Skin of body (tissue), 2 donors: Measurements from ENCODE around the gene TBC1D32. TPM values are rescaled to one million over a fixed set of nuclear protein-coding genes. Genes with fewer than 3 reads are reported as not detected.
"Not testable (repeated sequence)": the region's sequence is repeated elsewhere in the genome, so short reads cannot be mapped to it uniquely, and the experiment has no call there.

Experiments
- DNase-seq: peaks from one replicate; lab custom pipeline; 2025; lab: John Stamatoyannopoulos, UW
- total RNA-seq: library from RNA; depleted of rRNA; stranded (reverse); fragments of >200 nt; gene quantifications from one replicate; pipeline ENCODE4 v1.2.3, GENCODE V29; 2014

The TBC1D32 gene
- total RNA-seq, 1 donor from 2014 or later = 37.8 TPM

- no peak for DNase-seq
These were observed 198.9 kb downstream of the TBC1D32 start for GRCh38 chr6:121135425-121135824.

- no peak for DNase-seq
These were observed 199.4 kb downstream of the TBC1D32 start for GRCh38 chr6:121134922-121135321.

- DNase-seq = no peak
These were observed 209.7 kb downstream of the TBC1D32 start for GRCh38 chr6:121124600-121124999.

GRCh38 chr6:121112356-121112755 lies 221.9 kb downstream of the TBC1D32 start:
- DNase-seq = no peak

GRCh38 chr6:121110733-121111132 lies 223.5 kb downstream of the TBC1D32 start:
- no peak for DNase-seq

- no peak for DNase-seq
These were observed 227.3 kb downstream of the TBC1D32 start for GRCh38 chr6:121106962-121107361.

- no peak for DNase-seq
These were observed 228.8 kb downstream of the TBC1D32 start for GRCh38 chr6:121105461-121105860.

- DNase-seq = no peak
These were observed 240.4 kb downstream of the TBC1D32 start for GRCh38 chr6:121093928-121094327.

- no peak for DNase-seq
These were observed 243.8 kb downstream of the TBC1D32 start for GRCh38 chr6:121090492-121090891.

GRCh38 chr6:121086876-121087275 lies 247.4 kb downstream of the TBC1D32 start:
- DNase-seq = no peak

GRCh38 chr6:121076119-121076518 lies 258.2 kb downstream of the TBC1D32 start:
- no peak for DNase-seq

- DNase-seq = not testable (repeated sequence)
These were observed 265.5 kb downstream of the TBC1D32 start for GRCh38 chr6:121068749-121069148.

- DNase-seq = no peak
These were observed 266.9 kb downstream of the TBC1D32 start for GRCh38 chr6:121067381-121067780.

- DNase-seq = no peak
These were observed 269.9 kb downstream of the TBC1D32 start for GRCh38 chr6:121064345-121064744.

- DNase-seq = no peak
These were observed 278.6 kb downstream of the TBC1D32 start for GRCh38 chr6:121055572-121056163.

- DNase-seq = not testable (repeated sequence)
These were observed 285.7 kb downstream of the TBC1D32 start for GRCh38 chr6:121048593-121048992.

- not testable (repeated sequence) for DNase-seq
These were observed 289.4 kb downstream of the TBC1D32 start for GRCh38 chr6:121044905-121045304.

- DNase-seq = not testable (repeated sequence)
These were observed 290.6 kb downstream of the TBC1D32 start for GRCh38 chr6:121043706-121044105.

- DNase-seq = not testable (repeated sequence)
These were observed 291.1 kb downstream of the TBC1D32 start for GRCh38 chr6:121043211-121043610.

- DNase-seq = no peak
These were observed 291.5 kb downstream of the TBC1D32 start for GRCh38 chr6:121042766-121043165.

- no peak for DNase-seq
These were observed 293.4 kb downstream of the TBC1D32 start for GRCh38 chr6:121040831-121041230.

- no peak for DNase-seq
These were observed 301.2 kb downstream of the TBC1D32 start for GRCh38 chr6:121033091-121033490.

GRCh38 chr6:121032268-121033006 lies 301.8 kb downstream of the TBC1D32 start:
- DNase-seq = no peak
